CD14-positive monocyte (primary cell): ENCODE measurements around the gene ZFP36. TPM values are rescaled to one million over a fixed set of nuclear protein-coding genes. Genes with fewer than 3 reads are reported as not detected.

Source experiments
- DNase-seq, 3 donors: peaks; one replicate each; pipeline ENCODE4 v3.0.0-alpha.2; 2011 to 2022
- H2AFZ ChIP-seq: 2 replicates; pipeline ENCODE4 v1.6.0; 2012; ENCODE audit warnings: mild to moderate bottlenecking, low read depth, low read length, inconsistent platforms; ENCODE audit not compliant: insufficient read depth, poor library complexity, severe bottlenecking
- H3K27ac ChIP-seq, 2 donors: 1 replicate in 1 of 2; 2 replicates in 1 of 2; pipeline ENCODE4 v1.5.1; 2012 to 2013; ENCODE audit warnings: low read length in 2 of 2, control low read depth in 1 of 2, inconsistent platforms in 1 of 2, low read depth in 1 of 2, mild to moderate bottlenecking in 1 of 2
- H3K27me3 ChIP-seq, 2 donors: one replicate each; pipeline versions ENCODE4 v1.6.0 to v1.6.1; 2011 to 2013; ENCODE audit warnings: low read length in 2 of 2; ENCODE audit not compliant: control insufficient read depth in 2 of 2, insufficient read depth in 2 of 2
- H3K36me3 ChIP-seq, 2 donors: replicated peaks in 1 of 2; 1 replicate in 1 of 2; 2 replicates in 1 of 2; pipeline versions ENCODE4 v1.5.1 to v1.6.1; 2012 to 2013; ENCODE audit warnings: low read length in 2 of 2, control low read depth in 1 of 2, inconsistent platforms in 1 of 2, mild to moderate bottlenecking in 1 of 2; ENCODE audit not compliant: insufficient read depth in 2 of 2, control insufficient read depth in 1 of 2
- H3K4me1 ChIP-seq, 2 donors: 1 replicate in 1 of 2; 2 replicates in 1 of 2; pipeline versions ENCODE4 v1.5.1 to v1.6.1; 2012 to 2013; ENCODE audit warnings: low read length in 2 of 2, control low read depth in 1 of 2, inconsistent platforms in 1 of 2, mild to moderate bottlenecking in 1 of 2, moderate library complexity in 1 of 2; ENCODE audit not compliant: insufficient read depth in 2 of 2, control insufficient read depth in 1 of 2
- H3K4me2 ChIP-seq: replicated peaks from 2 replicates; pipeline ENCODE3; 2012; ENCODE audit warnings: low read length, moderate library complexity, mild to moderate bottlenecking; ENCODE audit not compliant: poor library complexity, severe bottlenecking; ENCODE audit errors: extremely low read depth
- H3K4me3 ChIP-seq, 3 experiments: fragments of 200-600 bp in 1 of 3; sonication (generic) in 1 of 3; replicated peaks in 1 of 3; 1 replicate in 2 of 3; 2 replicates in 1 of 3; pipeline ENCODE4 v1.5.1; 2011 to 2013; ENCODE audit warnings: low read length in 3 of 3, mild to moderate bottlenecking in 3 of 3, control low read depth in 2 of 3, low read depth in 2 of 3, inconsistent platforms in 1 of 3, moderate library complexity in 1 of 3
- H3K79me2 ChIP-seq: 2 replicates; pipeline ENCODE4 v1.6.0; 2012; ENCODE audit warnings: mild to moderate bottlenecking, control low read depth, inconsistent platforms, low read length, moderate library complexity; ENCODE audit not compliant: insufficient read depth
- H3K9ac ChIP-seq: 2 replicates; pipeline ENCODE4 v1.6.0; 2017; ENCODE audit warnings: low read length, mild to moderate bottlenecking; ENCODE audit not compliant: insufficient read depth, poor library complexity, severe bottlenecking
- H3K9me3 ChIP-seq, 2 donors: replicated peaks in 1 of 2; 1 replicate in 1 of 2; 2 replicates in 1 of 2; pipeline versions ENCODE4 v1.5.1 to v1.6.1; 2012 to 2013; ENCODE audit warnings: low read length in 2 of 2, control low read depth in 1 of 2; ENCODE audit not compliant: control insufficient read depth in 1 of 2, insufficient read depth in 1 of 2
- H4K20me1 ChIP-seq: 2 replicates; pipeline ENCODE4 v1.6.0; 2012; ENCODE audit warnings: mild to moderate bottlenecking, low read length, control low read depth, moderate library complexity; ENCODE audit not compliant: insufficient read depth
- H3K27ac Mint-ChIP-seq, 7 donors: one replicate each; pipeline ENCODE4 v1.8.0; 2020; ENCODE audit warnings: mild to moderate bottlenecking in 7 of 7, mixed read lengths in 7 of 7, moderate library complexity in 6 of 7, inconsistent platforms in 2 of 7
- H3K27me3 Mint-ChIP-seq, 3 donors: one replicate each; pipeline ENCODE4 v1.8.0; 2021 to 2022; ENCODE audit warnings: low read depth in 3 of 3, mild to moderate bottlenecking in 3 of 3, mixed read lengths in 3 of 3, moderate library complexity in 3 of 3, inconsistent platforms in 1 of 3
- H3K36me3 Mint-ChIP-seq, 2 donors: one replicate each; pipeline ENCODE4 v1.8.0; 2020; ENCODE audit warnings: mixed read lengths in 2 of 2, inconsistent platforms in 1 of 2, mild to moderate bottlenecking in 1 of 2
- H3K4me1 Mint-ChIP-seq: one replicate; pipeline ENCODE4 v1.8.0; 2020; ENCODE audit warnings: mild to moderate bottlenecking, mixed read lengths
- H3K4me3 Mint-ChIP-seq, 2 donors: one replicate each; pipeline ENCODE4 v1.8.0; 2020; ENCODE audit warnings: mild to moderate bottlenecking in 2 of 2, mixed read lengths in 2 of 2, moderate library complexity in 1 of 2
- H3K9me3 Mint-ChIP-seq, 7 donors: one replicate each; pipeline ENCODE4 v1.8.0; 2020 to 2022; ENCODE audit warnings: mixed read lengths in 7 of 7, mild to moderate bottlenecking in 6 of 7, moderate library complexity in 6 of 7, inconsistent platforms in 2 of 7
- WGBS: methylation state at CpG from one replicate; pipeline ENCODE4 v1.1.5; 2013; ENCODE audit warnings: missing lambda C conversion rate; ENCODE audit not compliant: insufficient coverage; 5-methylcytosine and 5-hydroxymethylcytosine counted together
- intact Hi-C, 2 donors: fragments of 100-400 bp; cut with micrococcal nuclease; formaldehyde crosslinking; loops; one replicate each; pipeline versions ENCODE4 v1.15.0 to v1.15.1; 2023
- polyA plus RNA-seq, 3 donors: library from polyadenylated mRNA; depleted of rRNA in 1 of 3; unstranded in 2 of 3; stranded (reverse) in 1 of 3; fragments of 300-500 nt in 2 of 3; fragments of >200 nt in 1 of 3; fragmentation: Illumina TruSeq in 2 of 3; gene quantifications; 1 replicate in 2 of 3; 2 replicates in 1 of 3; pipeline ENCODE4 v1.2.3, GENCODE V29; 2012 to 2021
- TF ChIP-seq, protein P1 (sequence below): fragments of 200-600 bp; IDR thresholded peaks from one replicate; pipeline ENCODE4 v1.8.0; 2022; ENCODE audit warnings: antibody characterized with exemption, mild to moderate bottlenecking

Gene ZFP36
- polyA plus RNA-seq, 3 donors = 473 to 2,084 (median 632) TPM

GRCh38 chr19:39410017-39410830 lies 3.6 kb downstream of the ZFP36 start:
- H4K20me1 ChIP-seq = peaks cover 78% of the 10 kb centered on the region
- intact Hi-C loops = loop anchor here in 1 of 2 donors (1.0 kb wide), 1 partner anchor 8 kb away; no protein-coding TSS in a partner anchor
- H3K4me3 Mint-ChIP-seq = peak overlapping the region; percentile 91 to 99
- H3K27me3 ChIP-seq = no peaks in the 10 kb centered on the region
- TF ChIP-seq, protein P1, sequence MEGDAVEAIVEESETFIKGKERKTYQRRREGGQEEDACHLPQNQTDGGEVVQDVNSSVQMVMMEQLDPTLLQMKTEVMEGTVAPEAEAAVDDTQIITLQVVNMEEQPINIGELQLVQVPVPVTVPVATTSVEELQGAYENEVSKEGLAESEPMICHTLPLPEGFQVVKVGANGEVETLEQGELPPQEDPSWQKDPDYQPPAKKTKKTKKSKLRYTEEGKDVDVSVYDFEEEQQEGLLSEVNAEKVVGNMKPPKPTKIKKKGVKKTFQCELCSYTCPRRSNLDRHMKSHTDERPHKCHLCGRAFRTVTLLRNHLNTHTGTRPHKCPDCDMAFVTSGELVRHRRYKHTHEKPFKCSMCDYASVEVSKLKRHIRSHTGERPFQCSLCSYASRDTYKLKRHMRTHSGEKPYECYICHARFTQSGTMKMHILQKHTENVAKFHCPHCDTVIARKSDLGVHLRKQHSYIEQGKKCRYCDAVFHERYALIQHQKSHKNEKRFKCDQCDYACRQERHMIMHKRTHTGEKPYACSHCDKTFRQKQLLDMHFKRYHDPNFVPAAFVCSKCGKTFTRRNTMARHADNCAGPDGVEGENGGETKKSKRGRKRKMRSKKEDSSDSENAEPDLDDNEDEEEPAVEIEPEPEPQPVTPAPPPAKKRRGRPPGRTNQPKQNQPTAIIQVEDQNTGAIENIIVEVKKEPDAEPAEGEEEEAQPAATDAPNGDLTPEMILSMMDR = no peak
- peaks cover 23% of the 10 kb centered on the region in 2 donors for H3K36me3 ChIP-seq
- H3K79me2 ChIP-seq = peaks cover 71% of the 10 kb centered on the region
- peak overlapping the region; percentile 98 to 99 for H3K27ac ChIP-seq
- peaks cover 33% of the 10 kb centered on the region for H3K4me1 Mint-ChIP-seq
- WGBS = under 1% methylated on average over 35 of the region's 35 CpGs
- DNase-seq = peak; percentile 76 to 79 (median 78)
- H2AFZ ChIP-seq = no peak overlapping the region
- H3K9ac ChIP-seq = peak overlapping the region; percentile 100
- H3K27ac Mint-ChIP-seq = peak overlapping the region; percentile 96 to 100 (median 98)
- H3K27me3 Mint-ChIP-seq = peaks cover 2 to 36% (median 10%) of the 10 kb centered on the region in 3 donors
- peaks cover 40 to 52% of the 10 kb centered on the region in 2 donors for H3K36me3 Mint-ChIP-seq
- H3K9me3 Mint-ChIP-seq = peaks cover 6 to 27% (median 19%) of the 10 kb centered on the region in 7 donors
- H3K4me1 ChIP-seq = peaks cover 36 to 39% of the 10 kb centered on the region in 2 donors
- H3K9me3 ChIP-seq = no peaks in the 10 kb centered on the region
- H3K4me2 ChIP-seq = peak overlapping the region; percentile 83
- H3K4me3 ChIP-seq = peak overlapping the region; percentile 89 to 96 (median 91)

GRCh38 chr19:39410831-39411080 lies 4.1 kb downstream of the ZFP36 start:
- peaks cover 23% of the 10 kb centered on the region in 2 donors for H3K36me3 ChIP-seq
- TF ChIP-seq, protein P1 = no peak
- H3K27me3 ChIP-seq = no peaks in the 10 kb centered on the region
- peak overlapping the region; percentile 89 to 96 (median 91) for H3K4me3 ChIP-seq
- H3K36me3 Mint-ChIP-seq = peaks cover 40 to 56% of the 10 kb centered on the region in 2 donors
- peak overlapping the region; percentile 83 for H3K4me2 ChIP-seq
- H3K4me1 Mint-ChIP-seq = peaks cover 29% of the 10 kb centered on the region
- intact Hi-C loops = loop anchor here in 1 of 2 donors (1.0 kb wide), 1 partner anchor 8 kb away; no protein-coding TSS in a partner anchor
- peaks cover 83% of the 10 kb centered on the region for H4K20me1 ChIP-seq
- H3K9ac ChIP-seq = peak overlapping the region; percentile 100
- peaks cover 6 to 27% (median 19%) of the 10 kb centered on the region in 7 donors for H3K9me3 Mint-ChIP-seq
- peak overlapping the region; percentile 91 to 99 for H3K4me3 Mint-ChIP-seq
- 38% methylated on average over 1 of the region's 1 CpG for WGBS
- H3K79me2 ChIP-seq = peaks cover 66% of the 10 kb centered on the region
- H3K4me1 ChIP-seq = peaks cover 31 to 34% of the 10 kb centered on the region in 2 donors
- peaks cover 2 to 36% (median 10%) of the 10 kb centered on the region in 3 donors for H3K27me3 Mint-ChIP-seq
- peak overlapping the region; percentile 98 to 99 for H3K27ac ChIP-seq
- peak in 1 of 3 donors; percentile 43 for DNase-seq
- no peak overlapping the region for H2AFZ ChIP-seq
- peak overlapping the region; percentile 96 to 100 (median 98) for H3K27ac Mint-ChIP-seq
- H3K9me3 ChIP-seq = no peaks in the 10 kb centered on the region
